GM12878 (cell line): Measurements from ENCODE around the gene ENDOD1. TPM values are rescaled to one million over a fixed set of nuclear protein-coding genes. Genes with fewer than 3 reads are reported as not detected.

Experiments
- ATAC-seq: fragments of 200-7000 bp; cut with Tn5 transposase; 3 replicates; pipeline ENCODE4 v1.9.1; 2020; ENCODE audit warnings: mild to moderate bottlenecking, moderate library complexity
- BruUV-seq: library from RNA; stranded (reverse); fragments of 400-500 nt; replicated peaks from 2 replicates; lab custom pipeline; 2021; lab: Mats Ljungman, UMichigan
- CTCF ChIA-PET: fragments of 300-600 bp; sonication (Branson Sonifier 250); formaldehyde crosslinking; extraction: SDS; loops from one replicate; lab custom pipeline; 2021; ENCODE audit warnings: inconsistent platforms; lab: Yijun Ruan, JAX
- POLR2A ChIA-PET: fragments of 350-600 bp; formaldehyde crosslinking; extraction: SDS; loops from one replicate; lab custom pipeline; 2021; ENCODE audit warnings: inconsistent platforms; lab: Charles Lee
- RAD21 ChIA-PET: fragments of 300-600 bp; sonication (Branson Sonifier 250); formaldehyde crosslinking; loops from one replicate; lab custom pipeline; 2023; ENCODE audit warnings: antibody characterized with exemption; ENCODE audit not compliant: unreplicated experiment; lab: Charles Lee
- SMC1A ChIA-PET: fragments of 300-600 bp; sonication (Branson Sonifier 250); formaldehyde crosslinking; loops from one replicate; lab custom pipeline; 2023; ENCODE audit not compliant: unreplicated experiment, uncharacterized antibody; lab: Charles Lee
- DNase-seq: peaks from one replicate; pipeline ENCODE4 v3.0.0-alpha.2; 2011; ENCODE audit warnings: low read depth, low spot score
- FAIRE-seq: peaks from 3 replicates; lab custom pipeline; 2011; peaks lifted over from hg19 to GRCh38; lab: Jason Lieb, UNC
- H2AFZ ChIP-seq: 2 replicates; pipeline ENCODE4 v1.6.0; 2011; ENCODE audit warnings: low read depth, low read length, control low read depth; ENCODE audit not compliant: control insufficient read depth
- H3K27ac ChIP-seq: 2 replicates; pipeline ENCODE4 v1.5.1; 2011; ENCODE audit warnings: control low read depth; ENCODE audit not compliant: control insufficient read depth, insufficient read depth
- H3K27me3 ChIP-seq, 2 experiments: replicated peaks in 1 of 2; 2 replicates each; pipeline versions ENCODE4 v1.6.0 to v1.6.1; 2011; ENCODE audit warnings: low read length in 1 of 2; ENCODE audit not compliant: control insufficient read depth in 2 of 2, insufficient read depth in 2 of 2
- H3K36me3 ChIP-seq, 2 experiments: 2 replicates each; pipeline ENCODE4 v1.5.1; 2011; ENCODE audit warnings: low read length in 1 of 2; ENCODE audit not compliant: control insufficient read depth in 2 of 2, insufficient read depth in 2 of 2
- H3K4me1 ChIP-seq: 2 replicates; pipeline ENCODE4 v1.6.1; 2011; ENCODE audit warnings: mild to moderate bottlenecking, low read length, moderate library complexity, mixed read lengths; ENCODE audit not compliant: control insufficient read depth, insufficient read depth
- H3K4me2 ChIP-seq: 2 replicates; pipeline ENCODE4 v1.6.0; 2011; ENCODE audit warnings: control low read depth; ENCODE audit not compliant: control insufficient read depth, insufficient read depth
- H3K4me3 ChIP-seq: fragments of 200-600 bp; sonication (generic); 2 replicates; pipeline ENCODE4 v1.5.1; 2016
- H3K79me2 ChIP-seq: 2 replicates; pipeline ENCODE4 v1.6.0; 2011; ENCODE audit warnings: low read length; ENCODE audit not compliant: control insufficient read depth, insufficient read depth
- H3K9ac ChIP-seq: 2 replicates; pipeline ENCODE4 v1.8.0; 2011; ENCODE audit warnings: low read length, control low read depth, mixed read lengths; ENCODE audit not compliant: control insufficient read depth, insufficient read depth
- H3K9me3 ChIP-seq: replicated peaks from 3 replicates; pipeline ENCODE4 v1.5.1; 2011; ENCODE audit warnings: mild to moderate bottlenecking, low read length; ENCODE audit not compliant: control insufficient read depth, insufficient read depth
- H4K20me1 ChIP-seq: 2 replicates; pipeline ENCODE4 v1.6.0; 2011; ENCODE audit not compliant: control insufficient read depth, insufficient read depth
- CHD2 ChIP-seq: IDR thresholded peaks from 2 replicates; pipeline ENCODE4 v1.6.1; 2011; ENCODE audit warnings: low read depth, low read length, improper control_type of control experiment, borderline replicate concordance
- HCFC1 ChIP-seq: fragments of 150-350 bp; IDR thresholded peaks from 2 replicates; pipeline ENCODE4 v1.6.1; 2014; ENCODE audit warnings: low read length
- IRF4 ChIP-seq: IDR thresholded peaks from 2 replicates; pipeline ENCODE4 v1.6.1; 2011; ENCODE audit warnings: low read depth, low read length
- NRF1 ChIP-seq: conservative IDR thresholded peaks from 2 replicates; pipeline ENCODE4 v1.6.1; 2011; ENCODE audit warnings: mild to moderate bottlenecking, low read depth, low read length, improper control_type of control experiment
- RB1 ChIP-seq: fragments of 450-650 bp; formaldehyde crosslinking; IDR thresholded peaks from 2 replicates; pipeline ENCODE4 v1.6.1; 2017; ENCODE audit warnings: mild to moderate bottlenecking, borderline replicate concordance
- SIN3A ChIP-seq: IDR thresholded peaks from 2 replicates; pipeline ENCODE4 v1.6.1; 2012; ENCODE audit warnings: low read depth, low read length, improper control_type of control experiment
- SMARCA5 ChIP-seq: fragments of 450-650 bp; IDR thresholded peaks from 2 replicates; pipeline ENCODE4 v1.6.1; 2017; ENCODE audit warnings: mild to moderate bottlenecking
- TCF12 ChIP-seq: IDR thresholded peaks from 2 replicates; pipeline ENCODE4 v1.6.1; 2011; ENCODE audit warnings: low read depth, mild to moderate bottlenecking, low read length
- WGBS: methylation state at CpG from one replicate; pipeline ENCODE4 v1.1.6; 2016; ENCODE audit warnings: low lambda C conversion rate; ENCODE audit not compliant: insufficient replicate concordance, insufficient coverage; ENCODE audit errors: missing lambda C conversion rate; 5-methylcytosine and 5-hydroxymethylcytosine counted together
- in situ Hi-C: fragments of 300-500 bp; cut with MboI; formaldehyde crosslinking; loops from 9 replicates; pipeline ENCODE4 v1.14.3; 2018; ENCODE audit warnings: mixed read lengths
- intact Hi-C: fragments of 100-400 bp; cut with micrococcal nuclease; formaldehyde crosslinking; loops from one replicate; pipeline ENCODE4 v1.14.2; 2022; ENCODE audit not compliant: unreplicated experiment
- polyA plus RNA-seq, 11 experiments: library from polyadenylated mRNA; depleted of rRNA in 4 of 11; unstranded in 6 of 11; stranded (reverse) in 5 of 11; fragments of >200 nt; fragmentation: Nextera tagmentation in 4 of 11; fragmentation: Illumina TruSeq in 1 of 11; extraction: Ambion mirVana in 4 of 11; extraction: Trizol in 1 of 11; gene quantifications; 1 replicate in 1 of 11; 2 replicates in 10 of 11; pipeline versions ENCODE4 v1.2.1 to v1.2.3, GENCODE V29; 2011 to 2016; ENCODE audit warnings: inconsistent platforms in 2 of 11, missing spikeins in 2 of 11, low read depth in 1 of 11
- total RNA-seq, 4 experiments: library from RNA; depleted of rRNA in 3 of 4; stranded (reverse); fragments of >200 nt in 3 of 4; fragmentation: Illumina TruSeq in 1 of 4; extraction: Trizol in 1 of 4; gene quantifications; 2 replicates each; pipeline versions ENCODE4 v1.2.1 to v1.2.3, GENCODE V29; 2013 to 2021
- TF ChIP-seq, protein P1 (sequence below): IDR thresholded peaks from 2 replicates; pipeline ENCODE4 v1.6.1; 2011; ENCODE audit warnings: low read depth, low read length, improper control_type of control experiment, borderline replicate concordance
- TF ChIP-seq, protein P2 (sequence below): fragments of 450-650 bp; IDR thresholded peaks from 2 replicates; pipeline ENCODE4 v1.6.1; 2016; ENCODE audit warnings: mild to moderate bottlenecking, moderate library complexity, borderline replicate concordance

Gene ENDOD1
- total and polyA plus RNA-seq, 10 of the 15 experiments (the other 5 are each of a cell fraction or from before 2014, with no cell fraction given): 6.0 to 30.0 (median 12.1) TPM

GRCh38 chr11:95070471-95070870 lies 19.2 kb upstream of the ENDOD1 start:
- Histone ChIP-seq H3K27ac (no peak overlapping the region), H3K36me3 (0 out of 4 replicates have a peak, but pooled peaks cover 0 to 4% of the 10 kb centered on the region in 2 experiments), H3K27me3 (no peaks in the 10 kb centered on the region), H3K9me3 (no peaks in the 10 kb centered on the region), H3K4me1 (0 out of 2 replicates have a peak, but pooled peaks cover 3% of the 10 kb centered on the region), H4K20me1 (no peaks in the 10 kb centered on the region), H3K9ac (no peak overlapping the region), H3K4me3 (no peak overlapping the region), H3K4me2 (peak overlapping the region; percentile 31; the same call in 1 of the 2 replicates), H2AFZ (no peak overlapping the region), H3K79me2 (peaks cover 28% of the 10 kb centered on the region)
- ATAC-seq: no peak
- no peak for FAIRE-seq
- BruUV-seq: no TSS peak
- SMC1A ChIA-PET: interaction anchor here (0.9 to 14.9 kb wide), 13 partner anchors 9 to 691 kb away, joined by 3 to 315 read pairs (median 7); partner anchors contain the start of gene ENDOD1
- no peak for DNase-seq
- POLR2A ChIA-PET: interaction anchor here (0.8 to 11.1 kb wide), 8 partner anchors 11 to 926 kb away, joined by 3 to 139 read pairs (median 5); partner anchors contain the start of gene ENDOD1
- RAD21 ChIA-PET: interaction anchor here (0.7 to 11.8 kb wide), 13 partner anchors 8 to 635 kb away, joined by 3 to 244 read pairs (median 7); partner anchors contain the start of gene ENDOD1
- intact Hi-C loops (no loop called here), in situ Hi-C loops (no loop called here)
- WGBS: 89% methylated on average over 1 of the region's 1 CpG
- TF ChIP-seq, protein P1, sequence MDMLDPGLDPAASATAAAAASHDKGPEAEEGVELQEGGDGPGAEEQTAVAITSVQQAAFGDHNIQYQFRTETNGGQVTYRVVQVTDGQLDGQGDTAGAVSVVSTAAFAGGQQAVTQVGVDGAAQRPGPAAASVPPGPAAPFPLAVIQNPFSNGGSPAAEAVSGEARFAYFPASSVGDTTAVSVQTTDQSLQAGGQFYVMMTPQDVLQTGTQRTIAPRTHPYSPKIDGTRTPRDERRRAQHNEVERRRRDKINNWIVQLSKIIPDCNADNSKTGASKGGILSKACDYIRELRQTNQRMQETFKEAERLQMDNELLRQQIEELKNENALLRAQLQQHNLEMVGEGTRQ: no peak
- no peak for TF ChIP-seq NRF1
- TF ChIP-seq RB1: no peak
- TF ChIP-seq HCFC1: no peak
- TF ChIP-seq SMARCA5: no peak
- TF ChIP-seq TCF12: no peak
- TF ChIP-seq, protein P2, sequence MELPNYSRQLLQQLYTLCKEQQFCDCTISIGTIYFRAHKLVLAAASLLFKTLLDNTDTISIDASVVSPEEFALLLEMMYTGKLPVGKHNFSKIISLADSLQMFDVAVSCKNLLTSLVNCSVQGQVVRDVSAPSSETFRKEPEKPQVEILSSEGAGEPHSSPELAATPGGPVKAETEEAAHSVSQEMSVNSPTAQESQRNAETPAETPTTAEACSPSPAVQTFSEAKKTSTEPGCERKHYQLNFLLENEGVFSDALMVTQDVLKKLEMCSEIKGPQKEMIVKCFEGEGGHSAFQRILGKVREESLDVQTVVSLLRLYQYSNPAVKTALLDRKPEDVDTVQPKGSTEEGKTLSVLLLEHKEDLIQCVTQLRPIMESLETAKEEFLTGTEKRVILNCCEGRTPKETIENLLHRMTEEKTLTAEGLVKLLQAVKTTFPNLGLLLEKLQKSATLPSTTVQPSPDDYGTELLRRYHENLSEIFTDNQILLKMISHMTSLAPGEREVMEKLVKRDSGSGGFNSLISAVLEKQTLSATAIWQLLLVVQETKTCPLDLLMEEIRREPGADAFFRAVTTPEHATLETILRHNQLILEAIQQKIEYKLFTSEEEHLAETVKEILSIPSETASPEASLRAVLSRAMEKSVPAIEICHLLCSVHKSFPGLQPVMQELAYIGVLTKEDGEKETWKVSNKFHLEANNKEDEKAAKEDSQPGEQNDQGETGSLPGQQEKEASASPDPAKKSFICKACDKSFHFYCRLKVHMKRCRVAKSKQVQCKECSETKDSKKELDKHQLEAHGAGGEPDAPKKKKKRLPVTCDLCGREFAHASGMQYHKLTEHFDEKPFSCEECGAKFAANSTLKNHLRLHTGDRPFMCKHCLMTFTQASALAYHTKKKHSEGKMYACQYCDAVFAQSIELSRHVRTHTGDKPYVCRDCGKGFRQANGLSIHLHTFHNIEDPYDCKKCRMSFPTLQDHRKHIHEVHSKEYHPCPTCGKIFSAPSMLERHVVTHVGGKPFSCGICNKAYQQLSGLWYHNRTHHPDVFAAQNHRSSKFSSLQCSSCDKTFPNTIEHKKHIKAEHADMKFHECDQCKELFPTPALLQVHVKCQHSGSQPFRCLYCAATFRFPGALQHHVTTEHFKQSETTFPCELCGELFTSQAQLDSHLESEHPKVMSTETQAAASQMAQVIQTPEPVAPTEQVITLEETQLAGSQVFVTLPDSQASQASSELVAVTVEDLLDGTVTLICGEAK: no peak
- no peak for TF ChIP-seq SIN3A
- TF ChIP-seq IRF4: no peak
- TF ChIP-seq CHD2: no peak
- CTCF ChIA-PET: interaction anchor here (1.0 to 14.4 kb wide), 15 partner anchors 9 to 636 kb away, joined by 3 to 459 read pairs (median 6); partner anchors contain the start of gene ENDOD1
